OCI-LY7 (cell line): ENCODE measurements around the gene ARHGEF40. TPM values are rescaled to one million over a fixed set of nuclear protein-coding genes. Genes with fewer than 3 reads are reported as not detected.

Experiments used
- BruUV-seq: library from RNA; stranded (reverse); fragments of 400-500 nt; replicated peaks from 2 replicates; lab custom pipeline; 2021; lab: Mats Ljungman, UMichigan
- CTCF ChIA-PET: fragments of 300-600 bp; sonication (Branson Sonifier 250); formaldehyde crosslinking; loops from one replicate; lab custom pipeline; 2022; ENCODE audit warnings: antibody characterized with exemption; ENCODE audit not compliant: unreplicated experiment; lab: Charles Lee
- POLR2A ChIA-PET: fragments of 300-600 bp; sonication (Branson Sonifier 250); formaldehyde crosslinking; loops from one replicate; lab custom pipeline; 2022; ENCODE audit warnings: antibody characterized with exemption; lab: Charles Lee
- DNase-seq: peaks from one replicate; pipeline ENCODE4 v3.0.0-alpha.2; 2015; ENCODE audit warnings: low spot score
- H2AFZ ChIP-seq: fragments of 200-600 bp; sonication (generic), shearing (Covaris generic); 2 replicates; pipeline ENCODE4 v1.6.1; 2014; ENCODE audit warnings: mild to moderate bottlenecking, antibody characterized with exemption, low read length, moderate library complexity
- H3K27ac ChIP-seq: fragments of 200-600 bp; sonication (generic); 2 replicates; pipeline ENCODE4 v1.5.1; 2014; ENCODE audit warnings: mixed run types, low read depth, mild to moderate bottlenecking, moderate library complexity, low read length, inconsistent platforms; ENCODE audit not compliant: poor library complexity, severe bottlenecking
- H3K36me3 ChIP-seq: fragments of 200-600 bp; sonication (generic); 2 replicates; pipeline ENCODE4 v1.6.1; 2014; ENCODE audit warnings: mild to moderate bottlenecking, antibody characterized with exemption, low read length, moderate library complexity, mixed read lengths; ENCODE audit not compliant: insufficient read depth
- H3K4me1 ChIP-seq: fragments of 200-600 bp; sonication (generic); 2 replicates; pipeline ENCODE4 v1.5.1; 2014; ENCODE audit warnings: mild to moderate bottlenecking, low read length; ENCODE audit not compliant: insufficient read depth, poor library complexity, severe bottlenecking
- H3K4me2 ChIP-seq: fragments of 200-600 bp; sonication (generic); 2 replicates; pipeline ENCODE4 v1.6.1; 2014; ENCODE audit warnings: mild to moderate bottlenecking, low read length
- H3K4me3 ChIP-seq: fragments of 200-600 bp; sonication (generic); 2 replicates; pipeline ENCODE4 v1.5.1; 2014; ENCODE audit warnings: mild to moderate bottlenecking, low read depth, low read length; ENCODE audit not compliant: poor library complexity, severe bottlenecking
- H3K79me2 ChIP-seq: fragments of 200-600 bp; sonication (generic); 2 replicates; pipeline ENCODE4 v1.6.1; 2016; ENCODE audit warnings: low read depth, mild to moderate bottlenecking, low read length, moderate library complexity, mixed read lengths; ENCODE audit not compliant: insufficient read depth
- H3K9me2 ChIP-seq: fragments of 200-600 bp; sonication (generic); 2 replicates; pipeline ENCODE4 v1.6.1; 2016; ENCODE audit warnings: mild to moderate bottlenecking, low read length, mixed read lengths; ENCODE audit not compliant: insufficient read depth
- H3K9me3 ChIP-seq: fragments of 200-600 bp; sonication (generic); 2 replicates; pipeline ENCODE4 v1.6.1; 2014; ENCODE audit warnings: mild to moderate bottlenecking, mixed run types, low read length, mixed read lengths
- H4K20me1 ChIP-seq: fragments of 200-600 bp; sonication (generic); 2 replicates; pipeline ENCODE4 v1.6.1; 2014; ENCODE audit warnings: mild to moderate bottlenecking, antibody characterized with exemption, low read length, moderate library complexity, mixed read lengths; ENCODE audit not compliant: insufficient read depth
- EZH2phosphoT487 ChIP-seq: fragments of 200-600 bp; sonication (generic); IDR thresholded peaks from 2 replicates; pipeline ENCODE4 v1.6.1; 2018; ENCODE audit warnings: low read depth, borderline replicate concordance, mild to moderate bottlenecking, mixed run types, antibody characterized with exemption, low read length, moderate library complexity, mixed read lengths
- intact Hi-C: fragments of 100-400 bp; cut with micrococcal nuclease; formaldehyde crosslinking; loops from one replicate; pipeline ENCODE4 v1.10.0; 2022; ENCODE audit not compliant: unreplicated experiment
- total RNA-seq, 2 experiments: library from RNA; depleted of rRNA in 1 of 2; stranded (reverse); fragments of >200 nt in 1 of 2; shearing (Covaris generic) in 1 of 2; gene quantifications; 2 replicates each; pipeline ENCODE4 v1.2.3, GENCODE V29; 2014 to 2022
- TF ChIP-seq, protein P1 (sequence below): fragments of 200-600 bp; sonication (generic); conservative IDR thresholded peaks from 2 replicates; pipeline ENCODE4 v1.5.1; 2014; ENCODE audit warnings: mild to moderate bottlenecking, antibody characterized with exemption, low read length, moderate library complexity, mixed read lengths

Gene ARHGEF40
- total RNA-seq, 2 experiments from 2014 or later: 1.3 to 2.0 TPM

DNA sequence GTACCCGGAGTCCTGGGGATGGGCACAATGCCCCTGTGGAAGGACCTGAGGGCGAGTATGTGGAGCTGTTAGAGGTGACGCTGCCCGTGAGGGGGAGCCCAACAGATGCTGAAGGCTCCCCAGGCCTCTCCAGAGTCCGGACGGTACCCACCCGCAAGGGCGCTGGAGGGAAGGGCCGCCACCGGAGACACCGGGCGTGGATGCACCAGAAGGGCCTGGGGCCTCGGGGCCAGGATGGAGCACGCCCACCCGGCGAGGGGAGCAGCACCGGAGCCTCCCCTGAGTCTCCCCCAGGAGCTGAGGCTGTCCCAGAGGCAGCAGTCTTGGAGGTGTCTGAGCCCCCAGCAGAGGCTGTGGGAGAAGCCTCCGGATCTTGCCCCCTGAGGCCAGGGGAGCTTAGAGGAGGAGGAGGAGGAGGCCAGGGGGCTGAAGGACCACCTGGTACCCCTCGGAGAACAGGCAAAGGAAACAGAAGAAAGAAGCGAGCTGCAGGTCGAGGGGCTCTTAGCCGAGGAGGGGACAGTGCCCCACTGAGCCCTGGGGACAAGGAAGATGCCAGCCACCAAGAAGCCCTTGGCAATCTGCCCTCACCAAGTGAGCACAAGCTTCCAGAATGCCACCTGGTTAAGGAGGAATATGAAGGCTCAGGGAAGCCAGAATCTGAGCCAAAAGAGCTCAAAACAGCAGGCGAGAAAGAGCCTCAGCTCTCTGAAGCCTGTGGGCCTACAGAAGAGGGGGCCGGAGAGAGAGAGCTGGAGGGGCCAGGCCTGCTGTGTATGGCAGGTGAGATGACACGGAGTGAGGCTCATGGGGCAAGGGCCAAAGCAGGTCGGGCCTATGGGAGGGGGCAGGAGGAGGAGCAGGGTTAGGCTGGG lies 4.5 kb downstream of the ARHGEF40 start:
- no TSS peak for BruUV-seq
- intact Hi-C loops: no loop called here

GRCh38 chr14:21075719-21076437 lies 5.8 kb downstream of the ARHGEF40 start:
- no TSS peak for BruUV-seq
- Histone ChIP-seq H3K79me2 (no peaks in the 10 kb centered on the region), H2AFZ (no peak overlapping the region), H3K4me2 (no peak overlapping the region), H3K4me3 (no peak overlapping the region), H3K9me2 (no peaks in the 10 kb centered on the region), H3K4me1 (peaks cover 20% of the 10 kb centered on the region), H3K9me3 (no peaks in the 10 kb centered on the region), H4K20me1 (no peaks in the 10 kb centered on the region), H3K27ac (no peak overlapping the region), H3K36me3 (no peaks in the 10 kb centered on the region)
- CTCF ChIA-PET: no interaction called here
- intact Hi-C loops: no loop called here
- DNase-seq: no peak
- POLR2A ChIA-PET: no interaction called here
- TF ChIP-seq, protein P1, sequence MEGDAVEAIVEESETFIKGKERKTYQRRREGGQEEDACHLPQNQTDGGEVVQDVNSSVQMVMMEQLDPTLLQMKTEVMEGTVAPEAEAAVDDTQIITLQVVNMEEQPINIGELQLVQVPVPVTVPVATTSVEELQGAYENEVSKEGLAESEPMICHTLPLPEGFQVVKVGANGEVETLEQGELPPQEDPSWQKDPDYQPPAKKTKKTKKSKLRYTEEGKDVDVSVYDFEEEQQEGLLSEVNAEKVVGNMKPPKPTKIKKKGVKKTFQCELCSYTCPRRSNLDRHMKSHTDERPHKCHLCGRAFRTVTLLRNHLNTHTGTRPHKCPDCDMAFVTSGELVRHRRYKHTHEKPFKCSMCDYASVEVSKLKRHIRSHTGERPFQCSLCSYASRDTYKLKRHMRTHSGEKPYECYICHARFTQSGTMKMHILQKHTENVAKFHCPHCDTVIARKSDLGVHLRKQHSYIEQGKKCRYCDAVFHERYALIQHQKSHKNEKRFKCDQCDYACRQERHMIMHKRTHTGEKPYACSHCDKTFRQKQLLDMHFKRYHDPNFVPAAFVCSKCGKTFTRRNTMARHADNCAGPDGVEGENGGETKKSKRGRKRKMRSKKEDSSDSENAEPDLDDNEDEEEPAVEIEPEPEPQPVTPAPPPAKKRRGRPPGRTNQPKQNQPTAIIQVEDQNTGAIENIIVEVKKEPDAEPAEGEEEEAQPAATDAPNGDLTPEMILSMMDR: no peak
- TF ChIP-seq EZH2phosphoT487: no peak

More for the DNA sequence above, 4.5 kb downstream of the ARHGEF40 start:
- Histone ChIP-seq H3K36me3 (no peaks in the 10 kb centered on the region), H3K9me2 (no peaks in the 10 kb centered on the region), H3K79me2 (no peaks in the 10 kb centered on the region), H4K20me1 (no peaks in the 10 kb centered on the region), H3K4me3 (no peak overlapping the region), H2AFZ (no peak overlapping the region), H3K4me2 (no peak overlapping the region), H3K9me3 (no peaks in the 10 kb centered on the region), H3K27ac (no peak overlapping the region), H3K4me1 (peaks cover 30% of the 10 kb centered on the region)
- no peak for DNase-seq
- ChIA-PET CTCF (no interaction called here), POLR2A (no interaction called here)
- TF ChIP-seq, protein P1: no peak
- no peak for TF ChIP-seq EZH2phosphoT487
